ENCODE measurements around the gene CLN5. TPM values are rescaled to one million over a fixed set of nuclear protein-coding genes. Genes with fewer than 3 reads are reported as not detected.

The CLN5 gene
- total RNA-seq, 1 donor from 2014 or later = 43.3 TPM

DNA sequence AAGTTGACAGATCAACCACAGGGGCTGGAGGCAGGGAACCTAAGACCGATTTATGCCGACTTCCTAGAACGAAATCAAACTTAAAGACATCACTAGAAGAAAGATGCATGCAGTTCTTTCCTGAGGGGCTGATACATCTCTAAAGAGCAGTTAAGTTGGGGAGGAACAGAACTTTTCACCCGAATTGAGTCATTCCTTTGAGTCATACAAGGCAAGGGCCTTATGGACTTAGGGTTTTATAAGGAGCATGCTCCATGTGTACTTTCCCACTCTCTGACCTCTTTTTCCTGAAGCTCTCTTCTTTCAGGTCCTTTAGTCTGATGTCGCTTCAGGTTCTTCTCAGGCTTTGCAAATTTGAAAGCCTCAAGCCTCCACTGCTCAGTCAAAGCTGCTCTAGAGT, 43.0 kb downstream of the CLN5 start:
- TF ChIP-seq CTCF (IDR thresholded peaks at IDR 0.05) = no peak
- Mint-ChIP-seq H3K27ac (ENCODE audit: unreplicated experiment) (no peak overlapping the region), H3K4me3 (ENCODE audit: unreplicated experiment) (no peak overlapping the region), H3K36me3 (ENCODE audit: unreplicated experiment) (no peaks in the 10 kb centered on the region), H3K4me1 (ENCODE audit: unreplicated experiment) (no peaks in the 10 kb centered on the region), H3K9me3 (ENCODE audit: unreplicated experiment) (no peaks in the 10 kb centered on the region), H3K27me3 (ENCODE audit: unreplicated experiment) (no peaks in the 10 kb centered on the region)
- no peak for DNase-seq (ENCODE audit: extremely low spot score, unreplicated experiment)

GRCh38 chr13:77036279-77036678, 44.4 kb downstream of the CLN5 start:
- DNase-seq (ENCODE audit: extremely low spot score, unreplicated experiment) = no peak

GRCh38 chr13:77038907-77039480, 47.1 kb downstream of the CLN5 start:
- Mint-ChIP-seq H3K27me3 (ENCODE audit: unreplicated experiment) (no peaks in the 10 kb centered on the region), H3K9me3 (ENCODE audit: unreplicated experiment) (no peaks in the 10 kb centered on the region), H3K4me3 (ENCODE audit: unreplicated experiment) (no peak overlapping the region), H3K36me3 (ENCODE audit: unreplicated experiment) (peaks cover 6% of the 10 kb centered on the region), H3K4me1 (ENCODE audit: unreplicated experiment) (no peaks in the 10 kb centered on the region), H3K27ac (ENCODE audit: unreplicated experiment) (no peak overlapping the region)
- no peak for DNase-seq (ENCODE audit: extremely low spot score, unreplicated experiment)
- TF ChIP-seq CTCF (IDR thresholded peaks at IDR 0.05) = no peak

More at GRCh38 chr13:77036279-77036678, 44.4 kb downstream of the CLN5 start:
- no peak for TF ChIP-seq CTCF (IDR thresholded peaks at IDR 0.05)
- Mint-ChIP-seq H3K27me3 (ENCODE audit: unreplicated experiment) (no peaks in the 10 kb centered on the region), H3K27ac (ENCODE audit: unreplicated experiment) (no peak overlapping the region), H3K36me3 (ENCODE audit: unreplicated experiment) (no peaks in the 10 kb centered on the region), H3K4me3 (ENCODE audit: unreplicated experiment) (no peak overlapping the region), H3K4me1 (ENCODE audit: unreplicated experiment) (no peaks in the 10 kb centered on the region), H3K9me3 (ENCODE audit: unreplicated experiment) (no peaks in the 10 kb centered on the region)

DNA sequence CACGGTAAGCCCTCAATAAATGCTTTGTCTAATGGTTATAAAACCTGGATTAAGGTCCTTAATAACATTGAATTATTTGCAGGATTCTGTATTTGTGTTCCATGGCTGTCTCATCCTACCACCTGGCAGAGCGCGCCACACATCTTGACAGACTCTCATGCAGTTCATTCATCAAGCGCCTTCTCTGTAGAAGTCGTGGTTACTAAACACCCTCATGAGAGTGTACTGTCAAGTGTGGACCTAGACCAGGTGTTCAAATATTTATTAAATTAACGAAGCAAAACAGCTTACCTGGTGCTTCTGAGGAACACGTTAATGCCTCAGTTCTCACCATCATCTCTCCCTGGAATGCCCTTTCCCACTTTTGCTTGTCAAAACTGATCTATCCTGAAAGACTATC, 48.2 kb downstream of the CLN5 start:
- no peak overlapping the region for H3K4me3 Mint-ChIP-seq (ENCODE audit: unreplicated experiment)
- H3K36me3 Mint-ChIP-seq (ENCODE audit: unreplicated experiment) = peaks cover 13% of the 10 kb centered on the region
- no peaks in the 10 kb centered on the region for H3K9me3 Mint-ChIP-seq (ENCODE audit: unreplicated experiment)
- H3K27me3 Mint-ChIP-seq (ENCODE audit: unreplicated experiment) = no peaks in the 10 kb centered on the region
- H3K27ac Mint-ChIP-seq (ENCODE audit: unreplicated experiment) = no peak overlapping the region
- no peaks in the 10 kb centered on the region for H3K4me1 Mint-ChIP-seq (ENCODE audit: unreplicated experiment)
- no peak for DNase-seq (ENCODE audit: extremely low spot score, unreplicated experiment)
- TF ChIP-seq CTCF (IDR thresholded peaks at IDR 0.05) = no peak

- Mint-ChIP-seq H3K27ac (ENCODE audit: unreplicated experiment) (no peak overlapping the region), H3K36me3 (ENCODE audit: unreplicated experiment) (peaks cover 15% of the 10 kb centered on the region), H3K4me3 (ENCODE audit: unreplicated experiment) (no peak overlapping the region), H3K27me3 (ENCODE audit: unreplicated experiment) (no peaks in the 10 kb centered on the region), H3K4me1 (ENCODE audit: unreplicated experiment) (no peaks in the 10 kb centered on the region), H3K9me3 (ENCODE audit: unreplicated experiment) (no peaks in the 10 kb centered on the region)
- no peak for TF ChIP-seq CTCF (IDR thresholded peaks at IDR 0.05)
- DNase-seq (ENCODE audit: extremely low spot score, unreplicated experiment) = no peak
Observed at GRCh38 chr13:77040835-77041234, 49.0 kb downstream of the CLN5 start.

Data from osteocyte (in vitro differentiated cells).